C4-2B (cell line): ENCODE data around the gene SLC25A46.

Source experiments
- ZFX ChIP-seq: fragments of 450-650 bp; IDR thresholded peaks from 2 replicates; pipeline ENCODE4 v1.6.1; 2017
- TF ChIP-seq, protein P1 (sequence below): fragments of 450-650 bp; conservative IDR thresholded peaks from 2 replicates; pipeline ENCODE4 v1.5.1; 2017; ENCODE audit warnings: mild to moderate bottlenecking

DNA sequence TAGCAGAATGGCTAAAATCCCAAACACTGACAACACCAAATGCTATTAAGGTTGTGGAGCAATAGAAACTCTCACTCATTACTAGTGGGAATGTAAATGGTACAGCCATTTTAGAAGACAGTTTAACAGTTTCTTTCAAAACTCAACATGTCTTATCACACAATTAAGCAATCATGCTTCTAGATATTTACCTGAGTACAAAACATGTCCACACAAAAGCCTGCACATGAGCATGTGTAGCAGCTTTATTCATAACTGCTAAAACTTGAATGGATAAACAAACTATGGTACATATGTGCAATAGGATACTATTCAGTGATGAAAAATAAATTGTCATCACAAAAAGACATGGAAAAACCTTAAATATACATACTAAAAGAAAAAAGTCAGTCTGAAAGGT, 31.5 kb downstream of the SLC25A46 start:
- TF ChIP-seq, protein P1, sequence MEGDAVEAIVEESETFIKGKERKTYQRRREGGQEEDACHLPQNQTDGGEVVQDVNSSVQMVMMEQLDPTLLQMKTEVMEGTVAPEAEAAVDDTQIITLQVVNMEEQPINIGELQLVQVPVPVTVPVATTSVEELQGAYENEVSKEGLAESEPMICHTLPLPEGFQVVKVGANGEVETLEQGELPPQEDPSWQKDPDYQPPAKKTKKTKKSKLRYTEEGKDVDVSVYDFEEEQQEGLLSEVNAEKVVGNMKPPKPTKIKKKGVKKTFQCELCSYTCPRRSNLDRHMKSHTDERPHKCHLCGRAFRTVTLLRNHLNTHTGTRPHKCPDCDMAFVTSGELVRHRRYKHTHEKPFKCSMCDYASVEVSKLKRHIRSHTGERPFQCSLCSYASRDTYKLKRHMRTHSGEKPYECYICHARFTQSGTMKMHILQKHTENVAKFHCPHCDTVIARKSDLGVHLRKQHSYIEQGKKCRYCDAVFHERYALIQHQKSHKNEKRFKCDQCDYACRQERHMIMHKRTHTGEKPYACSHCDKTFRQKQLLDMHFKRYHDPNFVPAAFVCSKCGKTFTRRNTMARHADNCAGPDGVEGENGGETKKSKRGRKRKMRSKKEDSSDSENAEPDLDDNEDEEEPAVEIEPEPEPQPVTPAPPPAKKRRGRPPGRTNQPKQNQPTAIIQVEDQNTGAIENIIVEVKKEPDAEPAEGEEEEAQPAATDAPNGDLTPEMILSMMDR = no peak
- TF ChIP-seq ZFX = no peak
